ENCODE results near the gene HTR3B. TPM values are rescaled to one million over a fixed set of nuclear protein-coding genes. Genes with fewer than 3 reads are reported as not detected.

Gene HTR3B
- polyA plus RNA-seq, 3 donors = 0.04 to 0.14 TPM; not detected in 1

DNA sequence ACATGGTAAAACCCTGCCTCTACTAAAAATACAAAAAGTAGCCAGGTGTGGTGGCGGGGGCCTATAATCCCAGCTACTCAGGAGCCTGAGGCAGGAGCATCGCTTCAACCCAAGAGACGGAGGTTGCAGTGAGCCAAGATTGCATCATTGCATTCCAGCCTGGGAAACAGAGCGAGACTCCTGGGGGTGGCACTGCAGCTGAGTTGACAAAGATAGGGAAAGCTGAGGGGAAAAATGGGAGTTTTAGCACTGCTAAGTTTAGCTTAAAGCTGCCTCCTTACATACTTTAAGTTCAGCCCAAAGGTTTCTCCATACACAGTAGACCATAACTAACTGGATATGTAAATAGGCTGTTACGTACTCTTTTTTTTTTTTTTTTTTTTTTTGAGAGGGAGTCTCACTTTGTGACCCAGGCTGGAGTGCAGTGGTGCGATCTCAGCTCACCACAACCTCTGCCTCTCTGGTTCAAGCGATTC lies 20.2 kb upstream of the HTR3B start:
- Histone ChIP-seq H3K9ac (ENCODE audit: insufficient read depth, low read length, poor library complexity, severe bottlenecking) (no peak overlapping the region), H2AFZ (ENCODE audit: insufficient read depth, low read depth, low read length, poor library complexity, severe bottlenecking) (no peak overlapping the region), H4K20me1 (ENCODE audit: insufficient read depth, low read length) (no peaks in the 10 kb centered on the region), H3K4me3 (replicated peaks in 1 of 3; ENCODE audit: low read depth in 2 of 3, low read length in 3 of 3) (no peak overlapping the region), H3K36me3 (replicated peaks in 1 of 2; ENCODE audit: control insufficient read depth in 1 of 2, insufficient read depth in 2 of 2, low read length in 2 of 2) (no peaks in the 10 kb centered on the region), H3K27me3 (ENCODE audit: control insufficient read depth in 2 of 2, insufficient read depth in 2 of 2, low read length in 2 of 2) (no peaks in the 10 kb centered on the region), H3K27ac (ENCODE audit: low read depth in 1 of 2, low read length in 2 of 2) (no peak overlapping the region), H3K4me1 (ENCODE audit: control insufficient read depth in 1 of 2, insufficient read depth in 2 of 2, low read length in 2 of 2) (no peaks in the 10 kb centered on the region), H3K9me3 (replicated peaks in 1 of 2; ENCODE audit: control insufficient read depth in 1 of 2, insufficient read depth in 1 of 2, low read length in 2 of 2) (no peaks in the 10 kb centered on the region), H3K79me2 (ENCODE audit: insufficient read depth, low read length) (no peaks in the 10 kb centered on the region), H3K4me2 (replicated peaks; ENCODE audit: extremely low read depth, low read length, poor library complexity, severe bottlenecking) (no peak overlapping the region)
- Mint-ChIP-seq H3K36me3 (no peaks in the 10 kb centered on the region), H3K27ac (no peak overlapping the region), H3K4me1 (no peaks in the 10 kb centered on the region), H3K27me3 (ENCODE audit: low read depth in 3 of 3) (no peaks in the 10 kb centered on the region), H3K9me3 (peaks cover 0 to 9% (median 3%) of the 10 kb centered on the region in 7 donors), H3K4me3 (no peak overlapping the region)
- intact Hi-C loops (cut with micrococcal nuclease) = loop anchor here in 1 of 2 donors (10.0 kb wide), 1 partner anchor 560 kb away; no protein-coding TSS in a partner anchor
- 100% methylated on average over 5 of the region's 7 CpGs for WGBS (ENCODE audit: insufficient coverage)
- DNase-seq = no peak
- no peak for TF ChIP-seq CTCF (IDR thresholded peaks at IDR 0.05)

GRCh38 chr11:113885897-113886296 lies 18.7 kb upstream of the HTR3B start:
- intact Hi-C loops (cut with micrococcal nuclease) = loop anchor here in 1 of 2 donors (10.0 kb wide), 1 partner anchor 561 kb away; no protein-coding TSS in a partner anchor

More at GRCh38 chr11:113885897-113886296, 18.7 kb upstream of the HTR3B start:
- Histone ChIP-seq H3K36me3 (replicated peaks in 1 of 2; ENCODE audit: control insufficient read depth in 1 of 2, insufficient read depth in 2 of 2, low read length in 2 of 2) (no peaks in the 10 kb centered on the region), H4K20me1 (ENCODE audit: insufficient read depth, low read length) (no peaks in the 10 kb centered on the region), H3K27ac (ENCODE audit: low read depth in 1 of 2, low read length in 2 of 2) (no peak overlapping the region), H3K9ac (ENCODE audit: insufficient read depth, low read length, poor library complexity, severe bottlenecking) (no peak overlapping the region), H3K4me2 (replicated peaks; ENCODE audit: extremely low read depth, low read length, poor library complexity, severe bottlenecking) (no peak overlapping the region), H3K9me3 (replicated peaks in 1 of 2; ENCODE audit: control insufficient read depth in 1 of 2, insufficient read depth in 1 of 2, low read length in 2 of 2) (no peaks in the 10 kb centered on the region), H2AFZ (ENCODE audit: insufficient read depth, low read depth, low read length, poor library complexity, severe bottlenecking) (no peak overlapping the region), H3K4me3 (replicated peaks in 1 of 3; ENCODE audit: low read depth in 2 of 3, low read length in 3 of 3) (no peak overlapping the region), H3K79me2 (ENCODE audit: insufficient read depth, low read length) (no peaks in the 10 kb centered on the region), H3K27me3 (ENCODE audit: control insufficient read depth in 2 of 2, insufficient read depth in 2 of 2, low read length in 2 of 2) (no peaks in the 10 kb centered on the region), H3K4me1 (ENCODE audit: control insufficient read depth in 1 of 2, insufficient read depth in 2 of 2, low read length in 2 of 2) (no peaks in the 10 kb centered on the region)
- no peak for DNase-seq
- Mint-ChIP-seq H3K4me1 (no peaks in the 10 kb centered on the region), H3K36me3 (no peaks in the 10 kb centered on the region), H3K27ac (no peak overlapping the region), H3K9me3 (peaks cover 0 to 2% (median 0%) of the 10 kb centered on the region in 7 donors), H3K27me3 (ENCODE audit: low read depth in 3 of 3) (peaks cover 0 to 2% (median 0%) of the 10 kb centered on the region in 3 donors), H3K4me3 (no peak overlapping the region)
- no peak for TF ChIP-seq CTCF (IDR thresholded peaks at IDR 0.05)
- 90% methylated on average over 2 of the region's 6 CpGs for WGBS (ENCODE audit: insufficient coverage)

Measured in CD14-positive monocyte (primary cell).